ENCODE data around the gene CARD11.

DNA sequence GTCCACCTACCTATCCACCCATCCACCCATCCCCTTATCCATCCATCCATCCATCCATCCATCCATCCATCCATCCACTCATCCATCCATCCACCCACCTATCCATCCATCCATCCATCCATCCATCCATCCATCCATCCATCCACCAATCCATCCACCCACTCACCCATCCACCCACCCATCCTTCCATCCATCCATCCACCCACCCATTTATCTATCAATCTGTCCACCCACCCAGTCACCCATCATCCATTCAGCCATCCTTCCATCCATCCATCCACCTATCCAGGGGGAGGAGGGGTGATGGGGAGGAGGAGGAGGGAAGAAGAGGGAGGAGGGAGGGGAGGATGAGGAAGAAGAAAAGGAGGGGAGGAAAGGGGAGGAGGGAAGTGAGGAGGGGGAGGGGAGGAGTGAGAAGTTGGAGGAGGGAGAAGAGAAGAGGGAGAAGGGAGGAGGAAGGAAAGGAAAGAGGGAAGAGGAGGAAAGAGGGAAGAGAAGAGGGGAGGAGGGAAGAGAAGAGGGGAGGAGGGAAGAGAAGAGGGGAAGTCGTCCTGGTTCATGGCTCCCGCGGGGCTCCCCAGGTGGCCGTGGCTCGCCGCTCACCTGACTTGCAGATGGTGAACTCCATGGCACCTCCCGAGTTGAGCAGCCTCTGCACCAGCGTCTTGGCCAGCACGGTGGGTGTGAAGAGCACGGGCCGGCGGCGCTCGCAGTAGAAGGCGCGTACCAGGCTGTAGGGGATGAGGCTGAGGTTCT is 130.8 kb downstream of the CARD11 start:
- no peak for TF ChIP-seq CTCF (IDR thresholded peaks at IDR 0.05)
- TF ChIP-seq EZH2 (IDR thresholded peaks at IDR 0.05; ENCODE audit: borderline replicate concordance, insufficient read depth, low read depth, low read length, poor library complexity, severe bottlenecking) = no peak
